ENCODE measurements around the gene CUBN. TPM values are rescaled to one million over a fixed set of nuclear protein-coding genes. Genes with fewer than 3 reads are reported as not detected.
A peak's percentile ranks its signal among the peaks of the same experiment; 100 is the strongest.

CUBN gene
- total RNA-seq, 4 donors from 2014 or later = 13.4 to 31.0 (median 19.7) TPM

- WGBS, 2 donors = 51 to 67% methylated on average over 3 of the region's 3 CpGs
- intact Hi-C loops (cut with DNase I) = no loop called here
These were observed 154.4 kb downstream of the CUBN start for GRCh38 chr10:16975188-16975587.

GRCh38 chr10:16968416-16969041 lies 161.1 kb downstream of the CUBN start:
- H3K36me3 ChIP-seq = no peaks in the 10 kb centered on the region
- DNase-seq = no peak
- TF ChIP-seq CTCF (IDR thresholded peaks at IDR 0.05) (no peak), POLR2A (IDR thresholded peaks at IDR 0.05) (no peak)
- H3K27me3 ChIP-seq = no peaks in the 10 kb centered on the region
- intact Hi-C loops (cut with DNase I) = no loop called here
- peaks cover 19 to 42% of the 10 kb centered on the region in 2 donors for H3K4me1 ChIP-seq
- peak overlapping the region; percentile 27 to 62 (median 30) for H3K27ac ChIP-seq
- 57 to 58% methylated on average over 8 of the region's 8 CpGs for WGBS, 2 donors
- H3K9me3 ChIP-seq = no peaks in the 10 kb centered on the region
- no peak overlapping the region for H3K4me3 ChIP-seq (replicated peaks in 1 of 3)

More at GRCh38 chr10:16975188-16975587, 154.4 kb downstream of the CUBN start:
- H3K4me1 ChIP-seq = peaks cover 17 to 23% of the 10 kb centered on the region in 2 donors
- H3K27ac ChIP-seq = peak overlapping the region; percentile 60 to 77 (median 61)
- no peak overlapping the region for H3K4me3 ChIP-seq (replicated peaks in 1 of 3)
- TF ChIP-seq POLR2A (IDR thresholded peaks at IDR 0.05) = no peak
- TF ChIP-seq CTCF (IDR thresholded peaks at IDR 0.05) = no peak
- H3K9me3 ChIP-seq = no peaks in the 10 kb centered on the region
- peak in 1 of 2 donors; percentile 14 for DNase-seq
- H3K36me3 ChIP-seq = no peaks in the 10 kb centered on the region
- H3K27me3 ChIP-seq = no peaks in the 10 kb centered on the region

- Histone ChIP-seq H3K27ac (peak overlapping the region; percentile 27 to 62 (median 30)), H3K27me3 (no peaks in the 10 kb centered on the region), H3K4me3 (replicated peaks in 1 of 3) (no peak overlapping the region), H3K4me1 (peaks cover 17 to 41% of the 10 kb centered on the region in 2 donors), H3K36me3 (no peaks in the 10 kb centered on the region), H3K9me3 (no peaks in the 10 kb centered on the region)
- intact Hi-C loops (cut with DNase I) = no loop called here
- no peak for DNase-seq
- TF ChIP-seq POLR2A (IDR thresholded peaks at IDR 0.05) (no peak), CTCF (IDR thresholded peaks at IDR 0.05) (no peak)
- WGBS, 2 donors = 65 to 75% methylated on average over 3 of the region's 3 CpGs
These were observed 161.7 kb downstream of the CUBN start for GRCh38 chr10:16967866-16968415.

- no peaks in the 10 kb centered on the region for H3K36me3 ChIP-seq
- 49 to 65% methylated on average over 11 of the region's 11 CpGs for WGBS, 2 donors
- intact Hi-C loops (cut with DNase I) = no loop called here
- H3K4me1 ChIP-seq = peaks cover 17 to 46% of the 10 kb centered on the region in 2 donors
- H3K27me3 ChIP-seq = no peaks in the 10 kb centered on the region
- no peak for DNase-seq
- H3K9me3 ChIP-seq = no peaks in the 10 kb centered on the region
- no peak for TF ChIP-seq POLR2A (IDR thresholded peaks at IDR 0.05)
- no peak for TF ChIP-seq CTCF (IDR thresholded peaks at IDR 0.05)
- H3K4me3 ChIP-seq (replicated peaks in 1 of 3) = no peak overlapping the region
- H3K27ac ChIP-seq = peak overlapping the region; percentile 2 to 83 (median 62)
These were observed 162.4 kb downstream of the CUBN start for GRCh38 chr10:16966991-16967865.
